ENCODE data around the gene KIAA0753.

Gene KIAA0753

GRCh38 chr17:6568184-6568758 is 72.2 kb downstream of the KIAA0753 start:
- no peak for DNase-seq

- DNase-seq, result no peak
Measured at GRCh38 chr17:6567528-6568183, 72.9 kb downstream of the KIAA0753 start.

GRCh38 chr17:6561446-6561845 is 79.1 kb downstream of the KIAA0753 start:
- DNase-seq, result no peak

GRCh38 chr17:6560496-6560895 is 80.0 kb downstream of the KIAA0753 start:
- DNase-seq, result no peak

- no peak for DNase-seq
Measured at GRCh38 chr17:6559753-6560215, 80.7 kb downstream of the KIAA0753 start.

GRCh38 chr17:6558932-6559752 is 81.4 kb downstream of the KIAA0753 start:
- DNase-seq, result no peak

GRCh38 chr17:6558276-6558675 is 82.2 kb downstream of the KIAA0753 start:
- DNase-seq, result no peak

- no peak for DNase-seq
Measured at GRCh38 chr17:6557040-6557438, 83.5 kb downstream of the KIAA0753 start.

GRCh38 chr17:6556121-6557039 is 84.1 kb downstream of the KIAA0753 start, which contains the start of gene PITPNM3:
PITPNM3 (minus strand) TSS chr17:6556555; CDS start chr17:6556406, 149 bp downstream.
- no peak for DNase-seq

GRCh38 chr17:6555331-6556120 is 85.0 kb downstream of the KIAA0753 start:
- no peak for DNase-seq

GRCh38 chr17:6554871-6555330 is 85.6 kb downstream of the KIAA0753 start:
- no peak for DNase-seq

- DNase-seq, result no peak
Measured at GRCh38 chr17:6554342-6554741, 86.2 kb downstream of the KIAA0753 start.

GRCh38 chr17:6551869-6552531 is 88.5 kb downstream of the KIAA0753 start:
- DNase-seq, result no peak

GRCh38 chr17:6551356-6551755 is 89.2 kb downstream of the KIAA0753 start:
- no peak for DNase-seq

GRCh38 chr17:6549384-6550036 is 91.0 kb downstream of the KIAA0753 start:
- no peak for DNase-seq

GRCh38 chr17:6548578-6549330 is 91.8 kb downstream of the KIAA0753 start:
- no peak for DNase-seq

GRCh38 chr17:6548034-6548433 is 92.5 kb downstream of the KIAA0753 start:
- DNase-seq, result no peak

- DNase-seq, result peak; percentile 35
Measured at GRCh38 chr17:6547336-6547735, 93.2 kb downstream of the KIAA0753 start.

- DNase-seq, result no peak
Measured at GRCh38 chr17:6546069-6546718, 94.3 kb downstream of the KIAA0753 start.
